Esophagus muscularis mucosa (tissue), 4 donors: ENCODE measurements around the gene VRK2.

ENCODE experiments used
- EP300 ChIP-seq: sonication (generic); formaldehyde crosslinking; IDR thresholded peaks from one replicate; pipeline ENCODE4 v1.6.1; 2017; ENCODE audit warnings: antibody characterized with exemption
- POLR2A ChIP-seq: fragments of 450-650 bp; IDR thresholded peaks from one replicate; pipeline ENCODE4 v1.6.1; 2017; ENCODE audit warnings: antibody characterized with exemption, moderate library complexity, mild to moderate bottlenecking, low read depth
- POLR2AphosphoS5 ChIP-seq, 2 donors: sonication (generic); formaldehyde crosslinking; IDR thresholded peaks; one replicate each; pipeline ENCODE4 v1.6.1; 2017; ENCODE audit warnings: antibody characterized with exemption in 2 of 2
- TF ChIP-seq, protein P1 (sequence below), 3 experiments: fragments of 200-600 bp in 2 of 3; fragments of 450-650 bp in 1 of 3; sonication (generic) in 2 of 3; IDR thresholded peaks; one replicate each; pipeline ENCODE4 v1.5.1; 2017 to 2019; ENCODE audit warnings: antibody characterized with exemption in 3 of 3, mild to moderate bottlenecking in 2 of 3, moderate library complexity in 1 of 3

DNA sequence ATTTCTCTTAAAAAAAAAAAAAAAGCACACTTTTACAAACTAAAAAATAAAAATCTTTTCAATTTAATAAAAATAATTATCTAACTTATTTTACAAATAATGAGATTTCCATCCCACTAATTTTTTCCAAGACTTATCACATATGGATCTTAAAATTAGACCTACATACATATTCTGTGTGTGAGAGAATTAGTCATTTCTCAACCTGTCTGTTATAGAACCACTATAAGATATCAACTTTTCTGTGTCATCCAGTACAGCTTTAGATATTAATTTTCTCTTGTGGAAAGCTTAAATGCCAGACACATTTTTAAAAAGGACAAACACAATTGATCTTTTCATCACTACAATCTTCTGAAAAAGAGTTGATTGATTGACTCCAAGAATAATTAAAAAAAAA is 156.4 kb downstream of the VRK2 start:
- TF ChIP-seq, protein P1, sequence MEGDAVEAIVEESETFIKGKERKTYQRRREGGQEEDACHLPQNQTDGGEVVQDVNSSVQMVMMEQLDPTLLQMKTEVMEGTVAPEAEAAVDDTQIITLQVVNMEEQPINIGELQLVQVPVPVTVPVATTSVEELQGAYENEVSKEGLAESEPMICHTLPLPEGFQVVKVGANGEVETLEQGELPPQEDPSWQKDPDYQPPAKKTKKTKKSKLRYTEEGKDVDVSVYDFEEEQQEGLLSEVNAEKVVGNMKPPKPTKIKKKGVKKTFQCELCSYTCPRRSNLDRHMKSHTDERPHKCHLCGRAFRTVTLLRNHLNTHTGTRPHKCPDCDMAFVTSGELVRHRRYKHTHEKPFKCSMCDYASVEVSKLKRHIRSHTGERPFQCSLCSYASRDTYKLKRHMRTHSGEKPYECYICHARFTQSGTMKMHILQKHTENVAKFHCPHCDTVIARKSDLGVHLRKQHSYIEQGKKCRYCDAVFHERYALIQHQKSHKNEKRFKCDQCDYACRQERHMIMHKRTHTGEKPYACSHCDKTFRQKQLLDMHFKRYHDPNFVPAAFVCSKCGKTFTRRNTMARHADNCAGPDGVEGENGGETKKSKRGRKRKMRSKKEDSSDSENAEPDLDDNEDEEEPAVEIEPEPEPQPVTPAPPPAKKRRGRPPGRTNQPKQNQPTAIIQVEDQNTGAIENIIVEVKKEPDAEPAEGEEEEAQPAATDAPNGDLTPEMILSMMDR (IDR thresholded peaks at IDR 0.05) = no peak
- TF ChIP-seq POLR2AphosphoS5 (IDR thresholded peaks at IDR 0.05) (no peak), POLR2A (no peak), EP300 (no peak)
